Fibroblast of villous mesenchyme (primary cell): ENCODE measurements around the gene TTPAL. TPM values are rescaled to one million over a fixed set of nuclear protein-coding genes. Genes with fewer than 3 reads are reported as not detected.
A peak's percentile ranks its signal among the peaks of the same experiment; 100 is the strongest.

Experiments
- DNase-seq: peaks from one replicate; pipeline ENCODE4 v3.0.0-alpha.2; 2010; ENCODE audit warnings: low read depth
- H3K4me3 ChIP-seq: 2 replicates; pipeline ENCODE4 v1.5.1; 2011; ENCODE audit warnings: low read depth, mild to moderate bottlenecking, low read length
- CTCF ChIP-seq: IDR thresholded peaks from 2 replicates; pipeline ENCODE4 v1.5.1; 2012; ENCODE audit warnings: low read depth, mild to moderate bottlenecking, low read length; ENCODE audit not compliant: insufficient read depth
- total RNA-seq: library from RNA; depleted of rRNA; stranded (reverse); fragments of >200 nt; gene quantifications from 2 replicates; pipeline ENCODE4 v1.2.3, GENCODE V29; 2012

TTPAL gene
- total RNA-seq, 1 donor = 22.9 TPM

GRCh38 chr20:44459271-44459670 is 16.4 kb upstream of the TTPAL start:
- no peak overlapping the region for H3K4me3 ChIP-seq
- DNase-seq = no peak
- TF ChIP-seq CTCF = no peak

DNA sequence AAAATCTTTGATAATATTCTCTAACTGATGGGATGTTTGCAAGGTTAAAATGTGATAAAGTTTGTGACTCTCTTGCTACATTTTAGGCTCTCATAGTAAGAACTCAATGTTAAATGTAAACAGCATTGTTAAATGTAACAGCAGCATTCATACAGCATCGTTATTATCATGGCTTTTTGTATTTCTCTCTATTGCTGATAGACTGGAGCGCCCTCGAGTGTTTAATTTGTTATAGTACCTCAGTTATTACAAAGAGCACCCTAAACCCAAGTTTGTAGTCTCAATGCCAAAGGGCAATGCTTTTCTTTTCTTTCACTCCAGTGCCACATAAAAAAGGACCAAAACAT is 14.9 kb upstream of the TTPAL start:
- H3K4me3 ChIP-seq = no peak overlapping the region
- peak; percentile 28 for DNase-seq
- peak; percentile 54 for TF ChIP-seq CTCF

- DNase-seq = no peak
- H3K4me3 ChIP-seq = no peak overlapping the region
- TF ChIP-seq CTCF = no peak
Measured at GRCh38 chr20:44461142-44461802, 14.4 kb upstream of the TTPAL start.

DNA sequence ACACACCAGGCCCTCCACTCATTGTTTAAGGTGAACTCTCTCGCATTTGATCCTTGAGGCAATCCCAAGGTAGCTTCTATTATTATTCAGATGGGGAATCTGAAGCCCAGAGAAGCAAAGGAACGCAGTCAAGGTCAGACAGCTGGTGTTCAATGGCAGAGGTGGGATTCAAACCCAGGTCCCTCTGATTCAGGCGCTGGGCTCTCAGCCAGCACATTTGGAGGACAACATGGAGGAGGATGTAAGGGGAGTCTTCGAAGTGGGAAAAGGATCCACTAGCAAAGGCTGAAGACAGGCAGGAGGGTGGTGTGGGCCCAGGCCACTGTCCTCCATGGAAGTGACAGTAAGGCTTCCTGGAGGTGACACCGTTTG is 13.9 kb upstream of the TTPAL start:
- DNase-seq = no peak
- no peak overlapping the region for H3K4me3 ChIP-seq
- no peak for TF ChIP-seq CTCF

DNA sequence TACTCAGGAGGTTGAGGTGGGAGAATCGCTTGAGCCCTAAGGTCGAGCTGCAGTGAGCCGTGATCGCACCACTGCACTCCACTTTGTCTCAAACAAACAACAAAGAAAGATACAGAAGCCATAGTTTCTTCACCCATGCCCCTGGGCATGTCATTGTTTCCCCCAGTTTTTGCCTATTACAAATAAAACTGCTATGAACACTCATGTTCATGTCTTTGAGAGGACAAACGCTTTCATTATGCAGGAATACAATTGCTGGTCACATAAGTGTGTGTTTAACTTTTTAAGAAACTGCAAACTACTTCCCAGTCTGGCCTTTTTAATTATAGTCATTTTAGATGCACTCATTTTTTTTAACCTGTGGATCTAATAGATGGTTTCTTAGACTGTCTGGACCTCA is 12.2 kb upstream of the TTPAL start:
- TF ChIP-seq CTCF = no peak
- no peak for DNase-seq
- no peak overlapping the region for H3K4me3 ChIP-seq

DNA sequence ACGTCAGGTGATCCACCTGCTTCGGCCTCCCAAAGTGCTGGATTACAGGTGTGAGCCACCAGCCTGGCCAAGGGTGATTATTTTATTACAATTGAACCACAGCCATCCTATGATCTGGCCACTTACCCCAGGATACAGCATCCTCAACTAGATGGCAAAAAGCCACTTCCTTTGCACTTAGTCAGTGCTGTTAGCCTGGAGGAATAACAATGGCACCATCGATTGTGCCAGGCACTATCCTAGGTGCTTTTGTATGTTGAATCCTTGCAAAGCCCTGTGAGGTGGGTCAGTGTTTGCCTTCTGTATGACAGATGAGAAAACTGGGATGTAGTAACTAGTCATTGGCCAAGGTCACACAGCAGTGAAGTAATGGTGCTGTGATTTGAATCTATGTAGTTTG is 11.2 kb upstream of the TTPAL start:
- no peak for DNase-seq
- H3K4me3 ChIP-seq = no peak overlapping the region
- no peak for TF ChIP-seq CTCF

DNA sequence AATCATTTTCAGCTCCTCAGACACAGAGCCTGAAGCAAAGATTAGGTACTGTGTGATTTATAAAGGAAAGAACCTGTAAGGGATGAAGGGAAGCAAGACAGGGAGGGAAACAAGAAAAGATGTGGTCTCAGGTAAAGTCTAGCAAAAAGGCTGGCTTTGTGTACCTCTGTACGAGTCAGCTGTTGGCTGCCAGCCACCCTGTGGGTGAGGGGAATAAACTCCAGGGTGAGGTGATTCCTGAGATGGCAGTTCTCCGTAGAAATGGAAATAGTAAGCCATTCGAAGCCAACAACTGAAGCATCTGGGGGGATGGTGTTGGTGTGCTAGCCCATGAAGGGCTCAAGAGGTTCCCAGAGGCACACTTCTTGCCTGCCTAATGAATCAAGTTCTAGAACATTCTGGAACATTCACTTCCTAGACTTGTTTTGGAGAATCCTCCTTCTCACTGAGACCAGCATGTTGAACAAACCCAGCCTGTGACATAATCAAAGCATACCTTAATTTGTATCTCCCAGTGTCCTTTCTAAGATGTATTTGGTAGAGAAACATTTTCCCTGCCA is 10.6 kb upstream of the TTPAL start:
- DNase-seq = no peak
- no peak overlapping the region for H3K4me3 ChIP-seq
- no peak for TF ChIP-seq CTCF
